Trophoblast cell (in vitro differentiated cells and primary cell): ENCODE data around the gene IFNGR2.
"Not testable (repeated sequence)": the region's sequence is repeated elsewhere in the genome, so short reads cannot be mapped to it uniquely, and the experiment has no call there.

ENCODE experiments used
- DNase-seq, 2 donors: peaks; one replicate each; pipeline ENCODE4 v3.0.0-alpha.2; 2016
- H2AFZ ChIP-seq: 2 replicates; pipeline ENCODE4 v1.6.1; 2013; ENCODE audit warnings: low read length, moderate library complexity, mild to moderate bottlenecking; ENCODE audit not compliant: insufficient read depth, poor library complexity
- H2AK5ac ChIP-seq: 2 replicates; pipeline ENCODE4 v1.6.1; 2013; ENCODE audit warnings: mild to moderate bottlenecking, low read length
- H2BK120ac ChIP-seq: 2 replicates; pipeline ENCODE4 v1.6.1; 2013; ENCODE audit warnings: low read length, mild to moderate bottlenecking, moderate library complexity; ENCODE audit not compliant: insufficient read depth, poor library complexity
- H2BK12ac ChIP-seq: 2 replicates; pipeline ENCODE4 v1.6.1; 2013; ENCODE audit warnings: mild to moderate bottlenecking, low read length, moderate library complexity
- H2BK5ac ChIP-seq: 2 replicates; pipeline ENCODE4 v1.6.1; 2013; ENCODE audit warnings: low read length, low read depth, moderate library complexity, mild to moderate bottlenecking; ENCODE audit not compliant: poor library complexity
- H3K14ac ChIP-seq: 2 replicates; pipeline ENCODE4 v1.6.1; 2013; ENCODE audit warnings: mild to moderate bottlenecking, low read length
- H3K18ac ChIP-seq: 2 replicates; pipeline ENCODE4 v1.6.1; 2013; ENCODE audit warnings: mild to moderate bottlenecking, low read length
- H3K23ac ChIP-seq: 2 replicates; pipeline ENCODE4 v1.6.1; 2013; ENCODE audit warnings: low read length
- H3K27ac ChIP-seq: 2 replicates; pipeline ENCODE4 v1.5.1; 2013; ENCODE audit warnings: low read depth, mild to moderate bottlenecking, inconsistent platforms, low read length, moderate library complexity
- H3K27me3 ChIP-seq: 2 replicates; pipeline ENCODE4 v1.6.1; 2013; ENCODE audit warnings: inconsistent platforms, mild to moderate bottlenecking, low read length, moderate library complexity; ENCODE audit not compliant: insufficient read depth
- H3K36me3 ChIP-seq, 2 experiments: 1 replicate in 1 of 2; 2 replicates in 1 of 2; pipeline ENCODE4 v1.6.1; 2013; ENCODE audit warnings: low read length in 2 of 2, mild to moderate bottlenecking in 2 of 2, moderate library complexity in 1 of 2; ENCODE audit not compliant: insufficient read depth in 2 of 2, control insufficient read depth in 1 of 2
- H3K4ac ChIP-seq: 2 replicates; pipeline ENCODE4 v1.6.1; 2013; ENCODE audit warnings: low read depth, mild to moderate bottlenecking, low read length, moderate library complexity
- H3K4me1 ChIP-seq, 2 experiments: 1 replicate in 1 of 2; 2 replicates in 1 of 2; pipeline ENCODE4 v1.6.1; 2013; ENCODE audit warnings: low read length in 2 of 2, mild to moderate bottlenecking in 2 of 2, moderate library complexity in 1 of 2; ENCODE audit not compliant: insufficient read depth in 2 of 2, control insufficient read depth in 1 of 2
- H3K4me2 ChIP-seq: 2 replicates; pipeline ENCODE4 v1.6.1; 2013; ENCODE audit warnings: inconsistent platforms, mild to moderate bottlenecking, low read length, moderate library complexity
- H3K4me3 ChIP-seq: 2 replicates; pipeline ENCODE4 v1.5.1; 2013; ENCODE audit warnings: mild to moderate bottlenecking, low read depth, low read length, inconsistent platforms
- H3K79me1 ChIP-seq: one replicate; pipeline ENCODE4 v1.6.1; 2013; ENCODE audit warnings: low read length
- H3K79me2 ChIP-seq: 2 replicates; pipeline ENCODE4 v1.6.1; 2013; ENCODE audit warnings: low read length, mild to moderate bottlenecking; ENCODE audit not compliant: control insufficient read depth, insufficient read depth, poor library complexity
- H3K9ac ChIP-seq: 2 replicates; pipeline ENCODE4 v1.6.1; 2013; ENCODE audit warnings: mild to moderate bottlenecking, low read length
- H3K9me3 ChIP-seq: 2 replicates; pipeline ENCODE4 v1.6.1; 2013; ENCODE audit warnings: low read depth, mild to moderate bottlenecking, control low read depth, inconsistent platforms, low read length; ENCODE audit not compliant: insufficient read depth
- H4K12ac ChIP-seq: 2 replicates; pipeline ENCODE4 v1.6.1; 2013; ENCODE audit warnings: low read depth, mild to moderate bottlenecking, low read length, moderate library complexity
- H4K8ac ChIP-seq: 2 replicates; pipeline ENCODE4 v1.6.1; 2013; ENCODE audit warnings: low read depth, mild to moderate bottlenecking, low read length, moderate library complexity
- H4K91ac ChIP-seq: one replicate; pipeline ENCODE4 v1.6.1; 2013; ENCODE audit warnings: low read depth, mild to moderate bottlenecking, low read length, moderate library complexity
- WGBS: extraction: QIAGEN DNeasy Blood & Tissue Kit; methylation state at CpG from one replicate; pipeline ENCODE4 v1.1.7; 2013; ENCODE audit warnings: missing lambda C conversion rate; ENCODE audit not compliant: insufficient read length, insufficient coverage; ENCODE audit errors: extremely low coverage; 5-methylcytosine and 5-hydroxymethylcytosine counted together

The IFNGR2 gene

GRCh38 chr21:33443194-33443593, 40.0 kb downstream of the IFNGR2 start:
- Histone ChIP-seq H3K14ac (no peak overlapping the region), H3K23ac (no peak overlapping the region), H3K27ac (no peak overlapping the region), H3K79me2 (no peaks in the 10 kb centered on the region), H3K4me3 (no peak overlapping the region), H3K9me3 (peaks cover 2% of the 10 kb centered on the region), H4K91ac (no peak overlapping the region), H3K18ac (no peak overlapping the region), H3K4ac (no peak overlapping the region), H3K4me2 (no peak overlapping the region), H2BK5ac (no peak overlapping the region), H4K8ac (no peak overlapping the region), H3K9ac (no peak overlapping the region), H2BK120ac (no peak overlapping the region), H2AFZ (no peak overlapping the region), H4K12ac (no peak overlapping the region), H2BK12ac (no peak overlapping the region), H2AK5ac (no peak overlapping the region), H3K36me3 (peaks cover 2 to 9% of the 10 kb centered on the region in 2 experiments), H3K27me3 (no peaks in the 10 kb centered on the region), H3K4me1 (no peaks in the 10 kb centered on the region), H3K79me1 (no peaks in the 10 kb centered on the region)
- no peak for DNase-seq
- WGBS, result no CpG with 5 or more reads among the region's 5 CpGs

GRCh38 chr21:33444499-33444898, 41.3 kb downstream of the IFNGR2 start:
- no peak overlapping the region for H3K23ac ChIP-seq
- no peak overlapping the region for H2AFZ ChIP-seq
- WGBS, result no CpG with 5 or more reads among the region's 2 CpGs
- H4K12ac ChIP-seq, result no peak overlapping the region
- no peak overlapping the region for H3K18ac ChIP-seq
- H2BK12ac ChIP-seq, result no peak overlapping the region
- no peak overlapping the region for H3K4me2 ChIP-seq
- peaks cover 2% of the 10 kb centered on the region for H3K9me3 ChIP-seq
- H3K9ac ChIP-seq, result no peak overlapping the region
- H3K79me2 ChIP-seq, result no peaks in the 10 kb centered on the region
- H3K4me3 ChIP-seq, result no peak overlapping the region
- no peak overlapping the region for H4K8ac ChIP-seq
- no peak overlapping the region for H2AK5ac ChIP-seq
- no peak overlapping the region for H2BK5ac ChIP-seq
- no peak overlapping the region for H3K27ac ChIP-seq
- H2BK120ac ChIP-seq, result no peak overlapping the region
- no peaks in the 10 kb centered on the region for H3K4me1 ChIP-seq
- DNase-seq, result no peak
- no peak overlapping the region for H3K4ac ChIP-seq
- H3K27me3 ChIP-seq, result no peaks in the 10 kb centered on the region
- H3K79me1 ChIP-seq, result no peaks in the 10 kb centered on the region
- no peak overlapping the region for H3K14ac ChIP-seq
- peaks cover 0 to 4% of the 10 kb centered on the region in 2 experiments for H3K36me3 ChIP-seq
- no peak overlapping the region for H4K91ac ChIP-seq

- H3K9ac ChIP-seq, H3K4me3 ChIP-seq, H3K18ac ChIP-seq, H2BK12ac ChIP-seq, H3K79me2 ChIP-seq, H3K79me1 ChIP-seq, H3K14ac ChIP-seq, H3K27ac ChIP-seq, DNase-seq, H3K4me1 ChIP-seq, H2AK5ac ChIP-seq, H3K4ac ChIP-seq, H4K91ac ChIP-seq, H2BK5ac ChIP-seq, H3K23ac ChIP-seq, H4K12ac ChIP-seq, H3K27me3 ChIP-seq, H3K36me3 ChIP-seq, H4K8ac ChIP-seq, H3K4me2 ChIP-seq, H2AFZ ChIP-seq, H3K9me3 ChIP-seq, H2BK120ac ChIP-seq: not testable (repeated sequence)
- WGBS, result no CpG with 5 or more reads among the region's 6 CpGs
Observed at GRCh38 chr21:33446620-33447019, 43.4 kb downstream of the IFNGR2 start.

GRCh38 chr21:33449616-33450015, 46.4 kb downstream of the IFNGR2 start:
- Histone ChIP-seq H3K4me1 (no peaks in the 10 kb centered on the region), H4K91ac (no peak overlapping the region), H2BK5ac (no peak overlapping the region), H4K8ac (no peak overlapping the region), H3K4me2 (no peak overlapping the region), H2AK5ac (no peak overlapping the region), H2BK120ac (no peak overlapping the region), H4K12ac (no peak overlapping the region), H3K79me2 (no peaks in the 10 kb centered on the region), H3K23ac (no peak overlapping the region), H3K9me3 (no peaks in the 10 kb centered on the region), H3K9ac (no peak overlapping the region), H3K4ac (no peak overlapping the region), H3K27me3 (no peaks in the 10 kb centered on the region), H3K14ac (no peak overlapping the region), H3K36me3 (peaks cover 0 to 1% of the 10 kb centered on the region in 2 experiments), H3K18ac (no peak overlapping the region), H2BK12ac (no peak overlapping the region), H3K79me1 (no peaks in the 10 kb centered on the region), H3K27ac (no peak overlapping the region), H2AFZ (no peak overlapping the region), H3K4me3 (no peak overlapping the region)
- peak in 1 of 2 donors; percentile 22 for DNase-seq
- WGBS, result no CpG with 5 or more reads among the region's 4 CpGs
